ENCODE measurements around the gene MOBP. TPM values are rescaled to one million over a fixed set of nuclear protein-coding genes. Genes with fewer than 3 reads are reported as not detected.

MOBP gene
- total and polyA plus RNA-seq, 12 donors = 0.07 to 0.56 (median 0.10) TPM; not detected in 8

DNA sequence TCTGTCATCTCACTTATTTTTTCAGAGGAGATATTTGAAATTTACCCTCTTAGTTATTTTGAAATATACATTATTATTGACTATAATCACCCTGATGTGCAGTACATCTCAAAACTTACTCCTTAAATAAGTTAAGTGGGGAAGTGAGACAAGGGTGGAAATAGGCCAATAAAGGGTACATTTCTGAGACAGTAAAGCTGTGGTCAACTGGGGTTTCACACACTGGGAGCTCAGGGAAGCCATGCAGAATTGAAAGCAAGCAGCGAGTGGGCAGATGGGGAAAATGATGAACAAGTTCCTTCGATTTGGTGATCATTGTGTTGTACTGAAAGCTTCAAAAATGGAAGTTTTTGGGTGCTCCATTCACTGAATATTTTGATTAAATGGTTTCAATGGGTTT, 21.6 kb upstream of the MOBP start:
- DNase-seq = no peak
- 66 to 80% (median 72%) methylated on average over 2 of the region's 2 CpGs for WGBS, 4 donors
- no peaks in the 10 kb centered on the region for H3K36me3 ChIP-seq (replicated peaks in 1 of 2)
- TF ChIP-seq POLR2A (IDR thresholded peaks at IDR 0.05) = no peak
- no peaks in the 10 kb centered on the region for H3K27me3 ChIP-seq
- no peaks in the 10 kb centered on the region for H3K4me1 ChIP-seq (replicated peaks in 1 of 2)
- H3K4me3 ChIP-seq = no peak overlapping the region
- intact Hi-C loops (cut with DNase I) = no loop called here
- no peak overlapping the region for H3K27ac ChIP-seq
- H3K9me3 ChIP-seq (replicated peaks in 1 of 3) = no peaks in the 10 kb centered on the region

DNA sequence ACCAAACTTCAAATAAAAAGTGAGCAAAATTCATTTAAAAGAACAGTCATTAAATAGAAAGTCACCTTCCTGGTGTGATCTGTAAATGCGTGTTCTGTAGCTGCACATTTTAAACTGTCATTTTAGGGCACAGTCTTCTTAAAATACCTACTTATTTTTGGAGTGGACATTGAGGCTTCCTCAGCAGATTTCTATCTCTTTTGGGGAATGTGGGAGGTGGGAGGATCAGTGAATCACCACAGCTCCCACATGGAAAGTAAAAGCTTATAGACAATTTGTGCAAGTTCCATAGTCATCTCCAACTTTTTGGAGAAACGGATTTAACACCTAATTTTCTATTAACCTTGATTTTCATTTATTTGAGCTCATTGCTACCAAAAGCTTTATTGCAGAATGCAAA, 21.0 kb upstream of the MOBP start:
- DNase-seq = no peak
- H3K9me3 ChIP-seq (replicated peaks in 1 of 3) = no peaks in the 10 kb centered on the region
- intact Hi-C loops (cut with DNase I) = no loop called here
- no peak overlapping the region for H3K27ac ChIP-seq
- H3K27me3 ChIP-seq = no peaks in the 10 kb centered on the region
- 76 to 93% (median 82%) methylated on average over 2 of the region's 2 CpGs for WGBS, 4 donors
- no peaks in the 10 kb centered on the region for H3K36me3 ChIP-seq (replicated peaks in 1 of 2)
- no peak for TF ChIP-seq POLR2A (IDR thresholded peaks at IDR 0.05)
- TF ChIP-seq, protein P1, sequence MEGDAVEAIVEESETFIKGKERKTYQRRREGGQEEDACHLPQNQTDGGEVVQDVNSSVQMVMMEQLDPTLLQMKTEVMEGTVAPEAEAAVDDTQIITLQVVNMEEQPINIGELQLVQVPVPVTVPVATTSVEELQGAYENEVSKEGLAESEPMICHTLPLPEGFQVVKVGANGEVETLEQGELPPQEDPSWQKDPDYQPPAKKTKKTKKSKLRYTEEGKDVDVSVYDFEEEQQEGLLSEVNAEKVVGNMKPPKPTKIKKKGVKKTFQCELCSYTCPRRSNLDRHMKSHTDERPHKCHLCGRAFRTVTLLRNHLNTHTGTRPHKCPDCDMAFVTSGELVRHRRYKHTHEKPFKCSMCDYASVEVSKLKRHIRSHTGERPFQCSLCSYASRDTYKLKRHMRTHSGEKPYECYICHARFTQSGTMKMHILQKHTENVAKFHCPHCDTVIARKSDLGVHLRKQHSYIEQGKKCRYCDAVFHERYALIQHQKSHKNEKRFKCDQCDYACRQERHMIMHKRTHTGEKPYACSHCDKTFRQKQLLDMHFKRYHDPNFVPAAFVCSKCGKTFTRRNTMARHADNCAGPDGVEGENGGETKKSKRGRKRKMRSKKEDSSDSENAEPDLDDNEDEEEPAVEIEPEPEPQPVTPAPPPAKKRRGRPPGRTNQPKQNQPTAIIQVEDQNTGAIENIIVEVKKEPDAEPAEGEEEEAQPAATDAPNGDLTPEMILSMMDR (IDR thresholded peaks at IDR 0.05) = no peak
- H3K4me3 ChIP-seq = no peak overlapping the region
- H3K4me1 ChIP-seq (replicated peaks in 1 of 2) = no peaks in the 10 kb centered on the region

DNA sequence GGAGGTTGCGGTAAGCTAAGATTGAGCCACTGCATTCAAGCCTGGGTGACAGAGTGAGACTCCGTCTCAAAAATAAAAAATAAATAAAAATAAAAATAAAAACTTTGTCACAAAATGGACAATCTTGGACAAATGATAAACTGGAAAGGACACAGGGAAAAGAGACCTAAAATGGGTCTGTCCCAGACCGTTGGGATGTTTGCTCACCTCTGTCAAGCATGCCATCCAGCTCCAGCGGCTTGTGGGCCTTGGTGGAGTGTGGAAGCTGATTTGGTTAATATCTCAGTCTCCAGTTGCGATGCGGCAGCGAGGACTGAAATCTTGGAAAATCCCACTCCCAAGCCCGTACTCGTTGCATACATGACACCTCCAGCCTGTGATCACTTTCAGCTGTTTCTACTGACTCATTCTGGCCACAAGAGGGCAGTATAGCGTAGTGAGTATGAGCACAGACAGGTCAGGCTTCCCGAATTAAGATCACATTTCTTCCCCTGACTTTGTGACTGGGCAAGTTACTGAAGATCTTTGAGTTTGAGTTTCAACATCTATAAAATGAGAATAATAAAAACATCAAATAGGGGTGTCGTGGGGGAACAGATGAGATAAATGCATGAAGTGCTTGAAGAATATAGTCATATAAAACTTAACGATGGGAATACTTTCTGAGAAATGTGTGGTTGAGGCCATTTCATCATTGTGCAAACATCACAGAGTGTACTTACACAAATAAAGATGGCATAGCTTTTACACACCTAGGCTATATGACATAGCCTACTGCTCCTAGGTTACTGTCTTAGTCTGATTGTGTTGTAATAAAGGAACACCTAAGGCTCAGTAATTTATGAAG, 19.6 kb upstream of the MOBP start:
- H3K36me3 ChIP-seq (replicated peaks in 1 of 2) = no peaks in the 10 kb centered on the region
- DNase-seq = peak; percentile 62 to 90 (median 75)
- no peaks in the 10 kb centered on the region for H3K4me1 ChIP-seq (replicated peaks in 1 of 2)
- intact Hi-C loops (cut with DNase I) = no loop called here
- H3K9me3 ChIP-seq (replicated peaks in 1 of 3) = no peaks in the 10 kb centered on the region
- WGBS, 4 donors = 23 to 25% (median 24%) methylated on average over 11 to 13 of the region's 13 CpGs
- no peak for TF ChIP-seq POLR2A (IDR thresholded peaks at IDR 0.05)
- TF ChIP-seq, protein P1 (IDR thresholded peaks at IDR 0.05) = peak; percentile 61 to 87 (median 82)
- H3K27ac ChIP-seq = no peak overlapping the region
- H3K27me3 ChIP-seq = no peaks in the 10 kb centered on the region
- no peak overlapping the region for H3K4me3 ChIP-seq

DNA sequence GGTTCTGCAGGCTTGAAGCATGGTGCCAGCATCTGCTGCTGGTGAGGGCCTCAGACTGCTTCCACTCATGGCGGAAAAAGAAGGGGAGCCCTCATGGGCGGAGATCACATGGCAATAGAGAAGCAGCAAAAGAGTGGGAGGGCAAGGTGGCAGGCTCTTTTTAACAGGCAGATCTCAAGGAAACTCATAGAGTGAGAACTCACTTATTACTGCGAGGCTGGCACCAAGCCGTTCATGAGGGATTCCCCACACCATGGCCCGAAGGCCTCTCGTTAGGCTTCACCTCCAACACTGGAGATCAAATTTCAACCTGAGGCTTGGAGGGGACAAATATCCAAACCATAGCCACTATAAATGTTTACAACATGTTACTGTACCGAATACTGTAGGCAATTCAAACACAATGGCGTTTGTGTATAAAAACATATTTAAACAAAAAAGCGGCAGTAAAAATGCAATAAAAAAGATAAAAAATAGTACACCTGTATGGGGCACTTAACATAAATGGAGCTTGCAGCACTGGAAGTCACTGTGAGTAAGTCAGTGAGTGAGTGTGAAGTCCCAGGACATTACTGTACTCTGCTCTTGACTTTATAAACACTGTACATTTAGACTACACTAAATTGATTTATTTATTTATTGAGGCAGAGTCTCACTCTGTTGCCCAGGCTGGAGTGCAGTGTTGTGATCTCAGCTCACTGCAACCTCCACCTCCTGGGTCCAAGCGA, 18.8 kb upstream of the MOBP start:
- Histone ChIP-seq H3K27ac (no peak overlapping the region), H3K27me3 (no peaks in the 10 kb centered on the region), H3K9me3 (replicated peaks in 1 of 3) (no peaks in the 10 kb centered on the region), H3K36me3 (replicated peaks in 1 of 2) (no peaks in the 10 kb centered on the region), H3K4me3 (no peak overlapping the region), H3K4me1 (replicated peaks in 1 of 2) (no peaks in the 10 kb centered on the region)
- DNase-seq = no peak
- TF ChIP-seq POLR2A (IDR thresholded peaks at IDR 0.05) = no peak
- TF ChIP-seq, protein P1 (IDR thresholded peaks at IDR 0.05) = no peak
- intact Hi-C loops (cut with DNase I) = no loop called here
- WGBS, 4 donors = 59 to 77% (median 70%) methylated on average over 10 of the region's 10 CpGs

Measured in adrenal gland (tissue), 12 donors.